GM19438 (cell line): ENCODE data around the gene DCST2.
"Not testable (repeated sequence)": the region's sequence is repeated elsewhere in the genome, so short reads cannot be mapped to it uniquely, and the experiment has no call there.

ENCODE experiments used
- ATAC-seq: cut with Tn5 transposase; IDR thresholded peaks from one replicate; pipeline ENCODE4 v1.9.1; 2021; ENCODE audit warnings: low read depth; ENCODE audit not compliant: unreplicated experiment

Gene DCST2

DNA sequence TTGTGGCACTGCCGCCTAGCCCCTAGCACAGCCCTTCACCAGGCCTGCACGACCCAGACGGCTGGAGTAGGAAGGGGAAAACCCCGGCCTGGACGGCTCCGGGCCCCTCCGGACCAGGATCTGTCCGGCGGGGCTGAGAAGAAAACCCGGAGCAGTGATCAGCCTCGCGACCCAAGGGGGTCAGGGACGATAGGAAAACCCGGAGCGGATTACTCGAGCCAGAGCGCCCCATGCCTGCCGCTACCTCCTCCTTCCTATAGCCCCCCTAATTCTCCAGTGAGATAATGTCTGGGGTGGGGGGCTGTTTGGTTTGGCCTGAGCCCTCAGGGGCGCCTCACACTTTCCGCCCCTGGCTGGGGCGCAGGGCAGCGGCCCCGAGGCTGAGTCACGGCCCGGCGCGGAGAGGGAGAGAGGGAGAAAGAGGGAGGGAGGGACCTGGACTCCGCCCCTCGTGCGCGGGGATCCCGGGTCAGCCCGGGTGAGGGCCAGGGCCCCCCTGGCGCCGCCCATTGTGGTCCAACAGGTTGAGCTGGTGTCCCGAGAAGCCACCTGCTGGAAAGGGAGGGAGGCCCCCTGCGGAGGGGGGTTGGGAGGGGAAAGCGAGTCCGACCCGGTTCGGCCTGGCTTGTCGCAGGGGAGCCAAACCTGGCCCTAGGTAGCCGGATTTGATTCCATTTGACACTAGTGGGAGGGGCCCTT, 32.7 kb downstream of the DCST2 start:
- no peak for ATAC-seq

DNA sequence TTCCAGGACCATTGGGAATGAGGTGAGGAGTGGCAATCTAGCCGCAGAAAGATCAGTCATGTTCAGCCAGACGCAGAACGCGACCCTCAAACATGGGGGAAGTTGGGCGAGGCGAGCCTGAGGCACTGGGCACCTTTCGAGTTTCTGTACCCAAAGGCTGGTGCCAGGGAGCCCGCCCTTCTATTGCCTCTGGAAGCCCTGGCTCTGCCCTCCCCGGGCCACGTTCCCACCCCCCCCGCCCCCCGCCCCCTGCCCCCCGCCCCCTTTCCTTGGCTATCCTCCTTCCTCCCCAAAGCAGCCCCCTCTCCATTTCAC, 33.2 kb downstream of the DCST2 start:
- ATAC-seq, result no peak

GRCh38 chr1:154999571-155000410, 33.8 kb downstream of the DCST2 start:
- no peak for ATAC-seq

DNA sequence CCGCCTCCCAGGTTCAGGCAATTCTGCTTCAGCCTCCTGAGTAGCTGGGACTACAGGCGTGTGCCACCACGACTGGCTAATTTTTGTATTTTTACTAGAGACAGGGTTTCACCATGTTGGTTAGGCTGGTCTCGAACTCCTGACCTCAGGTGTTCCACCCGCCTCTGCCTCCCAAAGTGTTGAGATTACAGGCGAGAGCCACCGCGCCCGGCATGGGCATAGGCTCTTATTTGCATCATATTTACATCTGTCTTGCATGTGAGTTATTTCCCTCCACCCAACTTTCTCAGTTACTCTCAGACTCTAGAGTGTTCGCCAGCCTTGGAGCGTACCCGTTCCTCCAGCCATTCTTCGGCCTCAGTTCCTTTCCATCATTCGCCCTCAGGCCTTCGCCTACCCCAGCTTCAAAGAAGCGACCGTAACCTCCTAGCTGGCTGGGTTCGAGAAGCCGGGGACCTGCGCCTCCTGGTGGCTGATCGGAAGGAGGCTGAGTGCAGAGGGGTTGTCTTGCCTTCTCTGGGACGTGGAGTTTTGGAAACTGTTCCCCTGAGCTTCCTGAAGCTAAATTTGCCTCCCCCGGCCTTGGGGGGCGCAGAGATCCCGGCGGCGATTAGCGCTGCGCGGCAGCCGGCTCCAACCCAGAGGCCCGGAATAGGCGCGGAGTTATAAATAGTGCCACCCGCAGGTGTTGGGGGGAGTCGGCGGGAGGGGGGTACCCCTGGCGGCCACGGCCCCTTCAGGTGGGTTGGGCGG, 34.6 kb downstream of the DCST2 start:
- ATAC-seq, result no peak

- no peak for ATAC-seq
Observed at GRCh38 chr1:154998201-154998780, 35.3 kb downstream of the DCST2 start.

- no peak for ATAC-seq
Observed at GRCh38 chr1:154996966-154997701, 36.4 kb downstream of the DCST2 start.

GRCh38 chr1:154995301-154995983, 38.1 kb downstream of the DCST2 start:
- not testable (repeated sequence) for ATAC-seq

GRCh38 chr1:154994591-154994990, 39.0 kb downstream of the DCST2 start:
- ATAC-seq, result no peak

DNA sequence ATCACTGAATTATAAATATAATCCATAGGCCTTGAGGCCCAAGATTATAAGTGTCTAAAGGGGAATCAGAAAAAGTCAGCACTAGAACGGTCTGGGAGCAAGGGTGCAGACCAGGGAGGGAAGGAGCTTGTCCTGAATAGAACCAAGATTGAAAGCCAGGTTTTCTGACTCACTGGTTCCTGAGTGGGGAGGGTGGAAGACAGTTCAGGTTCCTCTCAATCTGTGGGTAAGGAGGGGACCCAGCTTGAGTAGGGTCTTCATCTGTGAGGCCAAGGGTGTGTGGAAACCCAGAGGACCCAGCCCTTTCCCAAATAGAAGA, 39.4 kb downstream of the DCST2 start:
- no peak for ATAC-seq

DNA sequence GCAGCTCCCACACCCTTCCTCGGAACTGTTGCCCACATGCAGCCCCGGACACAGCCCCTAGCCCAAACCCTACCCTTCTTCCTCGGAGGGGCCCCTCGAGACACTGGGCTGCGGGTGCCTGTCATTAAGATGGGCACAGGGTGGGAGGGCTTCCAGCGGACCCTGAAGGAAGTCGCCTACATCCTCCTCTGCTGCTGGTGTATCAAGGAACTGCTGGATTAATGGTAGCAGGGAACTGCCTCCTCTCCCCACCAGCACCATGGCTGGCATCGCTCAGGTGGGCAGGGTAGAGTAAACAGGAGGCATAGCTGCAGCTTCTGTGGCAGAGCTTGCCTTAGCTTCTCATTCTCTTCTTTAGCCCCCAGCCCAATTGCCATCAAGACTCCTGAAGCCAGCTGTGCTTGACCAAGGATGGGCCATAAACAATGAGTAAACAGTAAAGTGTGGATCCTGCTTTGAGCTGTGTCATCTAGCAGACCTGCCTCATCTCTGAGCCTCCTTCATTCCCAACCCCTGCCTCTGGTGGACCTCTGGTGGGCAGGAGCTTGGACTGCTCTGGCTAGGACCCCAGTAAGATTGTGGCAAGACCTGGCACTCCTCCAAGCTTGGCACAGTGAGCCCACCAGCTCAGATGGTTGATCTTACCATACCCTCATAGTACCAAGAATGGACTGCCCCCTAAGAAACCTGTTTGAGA, 39.9 kb downstream of the DCST2 start, which contains the start of gene LENEP:
LENEP (plus strand) TSS at position 15 of the 697 bp plus-strand sequence; CDS start at position 37, 22 bp downstream.
- ATAC-seq, result no peak

GRCh38 chr1:154992721-154993571, 40.6 kb downstream of the DCST2 start:
- no peak for ATAC-seq

DNA sequence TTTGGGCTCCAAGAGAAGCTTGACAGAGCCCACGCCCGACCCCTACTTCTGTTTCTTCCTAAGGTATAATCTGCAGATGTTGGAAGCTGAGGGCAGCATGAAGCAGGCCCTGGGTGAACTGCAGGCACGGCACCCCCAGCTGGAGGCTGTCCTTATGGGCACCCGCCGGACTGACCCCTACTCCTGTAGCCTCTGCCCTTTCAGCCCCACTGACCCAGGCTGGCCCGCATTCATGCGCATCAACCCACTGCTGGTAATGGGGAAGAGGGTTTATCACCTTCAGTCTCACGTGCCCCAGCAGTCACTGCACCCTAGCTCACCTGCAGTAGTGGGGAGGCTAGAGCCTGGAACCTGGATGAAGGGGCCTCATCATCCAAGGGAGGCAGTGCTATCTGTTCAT, 43.3 kb downstream of the DCST2 start:
- ATAC-seq, result no peak

GRCh38 chr1:154989195-154989860, 44.3 kb downstream of the DCST2 start:
- ATAC-seq, result no peak

- ATAC-seq, result no peak
Observed at GRCh38 chr1:154988058-154988954, 45.3 kb downstream of the DCST2 start.

DNA sequence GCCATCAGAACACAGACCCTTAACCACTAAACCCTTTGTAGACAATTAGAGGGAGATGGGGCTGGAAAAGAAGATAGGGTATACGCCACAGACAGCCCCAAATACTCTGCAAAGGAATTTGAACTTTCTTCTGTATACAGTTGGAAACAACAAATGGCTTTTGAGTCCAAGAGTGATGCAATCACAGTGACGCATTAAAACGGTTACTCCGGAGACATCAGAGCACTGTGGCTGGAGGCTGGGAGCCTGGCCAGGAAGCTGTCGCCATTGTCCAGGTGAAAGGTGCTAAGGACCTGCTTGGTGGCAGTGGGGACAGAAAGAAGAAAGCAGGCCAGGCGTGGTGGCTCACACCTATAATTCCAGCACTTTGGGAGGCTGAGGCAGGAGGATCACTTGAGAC, 46.3 kb downstream of the DCST2 start:
- no peak for ATAC-seq

DNA sequence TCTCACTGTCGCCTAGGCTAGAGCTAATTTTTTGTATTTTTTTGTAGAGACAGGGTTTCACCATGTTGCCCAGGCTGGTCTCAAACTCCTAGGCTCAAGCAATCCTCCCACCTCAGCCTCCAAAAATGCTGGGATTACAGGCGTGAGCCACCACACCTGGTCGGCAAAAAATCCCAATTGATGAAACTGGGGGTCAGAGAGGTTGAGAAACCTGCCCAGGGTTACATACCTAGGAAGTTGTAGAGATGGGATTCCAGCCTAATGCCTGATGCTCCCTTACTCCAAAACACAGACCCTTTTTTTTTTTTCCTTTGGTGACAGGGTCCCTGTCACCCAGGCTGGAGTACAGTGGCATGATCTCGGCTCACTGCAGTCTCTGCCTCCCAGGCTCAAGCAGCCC, 46.8 kb downstream of the DCST2 start:
- ATAC-seq, result not testable (repeated sequence)
